K562 (cell line): ENCODE measurements around the gene SETD1B. TPM values are rescaled to one million over a fixed set of nuclear protein-coding genes. Genes with fewer than 3 reads are reported as not detected.

Experiments used
- ATAC-seq: fragments of 200-7000 bp; cut with Tn5 transposase; 3 replicates; pipeline ENCODE4 v1.9.1; 2020; ENCODE audit warnings: moderate library complexity
- BruUV-seq: library from RNA; stranded (reverse); fragments of 400-500 nt; replicated peaks from 2 replicates; lab custom pipeline; 2021; lab: Mats Ljungman, UMichigan
- CTCF ChIA-PET: fragments of 300-600 bp; formaldehyde crosslinking; extraction: SDS; loops from one replicate; lab custom pipeline; 2021; ENCODE audit warnings: low intra/inter-chr PET ratio; lab: Yijun Ruan, JAX
- POLR2A ChIA-PET: fragments of 300-600, 350-650 bp; sonication (Branson Sonifier 250); formaldehyde crosslinking; extraction: SDS; loops from one replicate; lab custom pipeline; 2021; ENCODE audit warnings: antibody characterized with exemption, inconsistent platforms; lab: Yijun Ruan, JAX
- DNase-seq, 4 experiments: peaks; one replicate each; pipeline versions ENCODE4 v3.0.0 to v3.0.0-alpha.2; 2011 to 2018; ENCODE audit warnings: low spot score in 3 of 4, mixed read lengths in 3 of 4; ENCODE audit errors: extremely low read depth in 1 of 4
- FAIRE-seq: peaks from 2 replicates; lab custom pipeline; 2011; peaks lifted over from hg19 to GRCh38; lab: Jason Lieb, UNC
- H2AFZ ChIP-seq: 2 replicates; pipeline ENCODE4 v1.6.0; 2011; ENCODE audit warnings: low read depth, low read length, control low read depth, inconsistent platforms
- H3K27ac ChIP-seq: fragments of 200-600 bp; 3 replicates; pipeline ENCODE4 v1.8.0; 2011; ENCODE audit warnings: low read depth, mild to moderate bottlenecking, control low read depth, inconsistent platforms, low read length, moderate library complexity, mixed read lengths; ENCODE audit errors: extremely low read depth
- H3K27me3 ChIP-seq, 2 experiments: fragments of 300-600 bp in 1 of 2; 2 replicates in 1 of 2; 3 replicates in 1 of 2; pipeline versions ENCODE4 v1.6.0 to v1.8.0; 2011; ENCODE audit warnings: inconsistent platforms in 2 of 2, low read length in 2 of 2, mild to moderate bottlenecking in 1 of 2, mixed read lengths in 1 of 2, moderate library complexity in 1 of 2; ENCODE audit not compliant: control insufficient read depth in 2 of 2, insufficient read depth in 2 of 2
- H3K36me3 ChIP-seq: fragments of 300-600 bp; 3 replicates; pipeline ENCODE4 v1.8.0; 2011; ENCODE audit warnings: mild to moderate bottlenecking, low read length, inconsistent platforms; ENCODE audit not compliant: control insufficient read depth, insufficient read depth
- H3K4me1 ChIP-seq, 2 experiments: fragments of 200-600 bp in 1 of 2; replicated peaks in 1 of 2; 2 replicates in 1 of 2; 3 replicates in 1 of 2; pipeline versions ENCODE4 v1.5.1 to v1.8.0; 2011; ENCODE audit warnings: inconsistent platforms in 2 of 2, low read length in 2 of 2, mild to moderate bottlenecking in 1 of 2, mixed read lengths in 1 of 2, moderate library complexity in 1 of 2; ENCODE audit not compliant: control insufficient read depth in 2 of 2, insufficient read depth in 2 of 2
- H3K4me2 ChIP-seq: 2 replicates; pipeline ENCODE4 v1.6.1; 2011; ENCODE audit warnings: low read length, control low read depth, inconsistent platforms, mixed read lengths; ENCODE audit not compliant: insufficient read depth
- H3K4me3 ChIP-seq: fragments of 200-600 bp; sonication (generic), shearing (Covaris generic); 2 replicates; pipeline ENCODE4 v1.5.1; 2016; ENCODE audit warnings: control low read depth, inconsistent platforms
- H3K79me2 ChIP-seq: fragments of 200-600 bp; 3 replicates; pipeline ENCODE4 v1.8.0; 2011; ENCODE audit warnings: low read length, inconsistent platforms; ENCODE audit not compliant: control insufficient read depth, insufficient read depth
- H3K9ac ChIP-seq, 2 experiments: 2 replicates each; pipeline versions ENCODE4 v1.6.0 to v1.6.1; 2011; ENCODE audit warnings: low read depth in 2 of 2, low read length in 2 of 2, control low read depth in 1 of 2, inconsistent platforms in 1 of 2, mild to moderate bottlenecking in 1 of 2, mixed read lengths in 1 of 2; ENCODE audit not compliant: insufficient read depth in 1 of 2
- H3K9me1 ChIP-seq: one replicate; pipeline ENCODE4 v1.6.0; 2011; ENCODE audit warnings: inconsistent platforms, mild to moderate bottlenecking, low read length, moderate library complexity; ENCODE audit not compliant: control insufficient read depth, insufficient read depth
- H3K9me3 ChIP-seq: replicated peaks from 2 replicates; pipeline ENCODE4 v1.5.1; 2011; ENCODE audit warnings: low read depth, low read length, inconsistent platforms; ENCODE audit not compliant: control insufficient read depth, insufficient read depth
- H4K20me1 ChIP-seq: replicated peaks from 2 replicates; pipeline ENCODE4 v1.6.1; 2011; ENCODE audit warnings: low read length, inconsistent platforms, mixed read lengths; ENCODE audit not compliant: control insufficient read depth, insufficient read depth
- ARNT ChIP-seq, 2 experiments: fragments of 450-650 bp; IDR thresholded peaks; 2 replicates each; pipeline ENCODE4 v1.6.1; 2016; ENCODE audit warnings: mild to moderate bottlenecking in 1 of 2
- BCOR ChIP-seq: fragments of 450-650 bp; IDR thresholded peaks from 2 replicates; pipeline ENCODE4 v1.6.1; 2016
- C11orf30 ChIP-seq: fragments of 450-650 bp; IDR thresholded peaks from 2 replicates; pipeline ENCODE4 v1.6.1; 2016; ENCODE audit warnings: low read depth, mild to moderate bottlenecking
- FOXM1 ChIP-seq, 2 experiments: fragments of 450-650 bp in 1 of 2; sonication (generic) in 1 of 2; formaldehyde crosslinking in 1 of 2; IDR thresholded peaks; 2 replicates each; pipeline versions ENCODE4 v1.6.1 to v1.9.0; 2017 to 2022; ENCODE audit warnings: low read depth in 2 of 2, mild to moderate bottlenecking in 2 of 2, missing genetic modification reagents in 1 of 2, moderate library complexity in 1 of 2
- KDM1A ChIP-seq, 2 experiments: fragments of 450-650 bp; IDR thresholded peaks; 2 replicates each; pipeline ENCODE4 v1.6.1; 2016; ENCODE audit warnings: mild to moderate bottlenecking in 2 of 2
- RBM25 ChIP-seq: fragments of 200-400 bp; formaldehyde crosslinking; IDR thresholded peaks from 2 replicates; pipeline ENCODE4 v1.6.1; 2018; ENCODE audit warnings: low read length, low read depth, moderate library complexity; ENCODE audit not compliant: severe bottlenecking
- TCF3 ChIP-seq: sonication (generic); formaldehyde crosslinking; IDR thresholded peaks from 2 replicates; pipeline ENCODE4 v1.4.0; 2020; ENCODE audit warnings: mild to moderate bottlenecking, missing genetic modification reagents
- ZBTB7A ChIP-seq: IDR thresholded peaks from 2 replicates; pipeline ENCODE4 v1.6.1; 2011; ENCODE audit warnings: low read depth, mild to moderate bottlenecking, low read length, moderate library complexity, borderline replicate concordance; ENCODE audit not compliant: control insufficient read depth
- ZMIZ1 ChIP-seq, 2 experiments: fragments of 150-350 bp in 1 of 2; IDR thresholded peaks; 2 replicates each; pipeline ENCODE4 v1.6.1; 2012 to 2016; ENCODE audit warnings: low read depth in 2 of 2, low read length in 2 of 2, mild to moderate bottlenecking in 1 of 2, moderate library complexity in 1 of 2
- ZNF316 ChIP-seq: fragments of 450-650 bp; IDR thresholded peaks from 2 replicates; pipeline ENCODE4 v1.6.1; 2016
- WGBS: fragments of 100-300 bp; shearing (Covaris generic); methylation state at CpG from one replicate; pipeline ENCODE4 v1.1.6; 2016; ENCODE audit warnings: low coverage, mixed read lengths; ENCODE audit not compliant: insufficient coverage; ENCODE audit errors: missing lambda C conversion rate; 5-methylcytosine and 5-hydroxymethylcytosine counted together
- in situ Hi-C: fragments of 300-500 bp; cut with MboI; formaldehyde crosslinking; loops from 4 replicates; pipeline ENCODE4 v1.15.0; 2018; ENCODE audit warnings: inconsistent platforms, mixed read lengths
- intact Hi-C: fragments of 100-400 bp; cut with micrococcal nuclease; formaldehyde crosslinking; loops from 2 replicates; pipeline ENCODE4 v1.14.2; 2022
- polyA plus RNA-seq, 8 experiments: library from polyadenylated mRNA; depleted of rRNA in 4 of 8; stranded (reverse) in 5 of 8; unstranded in 3 of 8; fragments of >200 nt; fragmentation: Nextera tagmentation in 2 of 8; fragmentation: Illumina TruSeq in 1 of 8; extraction: Ambion mirVana in 2 of 8; extraction: Trizol in 1 of 8; gene quantifications; 2 replicates each; pipeline versions ENCODE4 v1.2.1 to v1.2.3, GENCODE V29; 2011 to 2014; ENCODE audit warnings: inconsistent platforms in 1 of 8, missing spikeins in 1 of 8
- total RNA-seq, 7 experiments: library from RNA; depleted of rRNA in 6 of 7; stranded (reverse); fragments of >200 nt in 6 of 7; fragmentation: Illumina TruSeq in 2 of 7; extraction: Trizol in 2 of 7; gene quantifications; 2 replicates each; pipeline versions ENCODE4 v1.2.1 to v1.2.3, GENCODE V29; 2011 to 2021; ENCODE audit warnings: low replicate concordance in 1 of 7

SETD1B gene
- total and polyA plus RNA-seq, 9 of the 15 experiments (the other 6 are each of a cell fraction or from before 2014, with no cell fraction given): 0.48 to 26.6 (median 2.3) TPM

- Histone ChIP-seq H3K79me2 (no peaks in the 10 kb centered on the region), H3K27me3 (peaks cover 0 to 8% of the 10 kb centered on the region in 2 experiments; a peak in 1 of 5 replicates), H3K4me3 (no peak overlapping the region), H4K20me1 (no peaks in the 10 kb centered on the region), H3K4me1 (peaks cover 8 to 14% of the 10 kb centered on the region in 2 experiments; a peak in 4 of 5 replicates), H3K9me1 (no peaks in the 10 kb centered on the region), H3K4me2 (no peak overlapping the region), H3K9ac (peak overlapping the region in 1 of 2 experiments; percentile 67; a peak in 2 of 4 replicates), H2AFZ (no peak overlapping the region), H3K27ac (no peak overlapping the region), H3K36me3 (no peaks in the 10 kb centered on the region), H3K9me3 (no peaks in the 10 kb centered on the region)
- TF ChIP-seq TCF3 (CRISPR knock-in tag) (no peak), KDM1A (IDR thresholded peaks at IDR 0.05) (peak; percentile 34 to 61; a peak in 2 of 4 replicates), ZBTB7A (peak; percentile 81), ZNF316 (peak; percentile 84), C11orf30 (peak; percentile 55), RBM25 (peak; percentile 60), FOXM1 (IDR thresholded peaks at IDR 0.05; ENCODE audit: low read depth) (no peak), FOXM1 (CRISPR knock-in tag; IDR thresholded peaks at IDR 0.05; ENCODE audit: low read depth) (no peak), ZMIZ1 (IDR thresholded peaks at IDR 0.05; ENCODE audit: low read depth in 2 of 2, low read length in 2 of 2) (no peak), ARNT (IDR thresholded peaks at IDR 0.05) (no peak), BCOR (peak; percentile 75)
- ATAC-seq: peak; percentile 13; the same call in 1 of the 3 replicates
- 41% methylated on average over 9 of the region's 11 CpGs for WGBS
- ChIA-PET CTCF (no interaction called here), POLR2A (no interaction called here)
- BruUV-seq: no TSS peak
- intact Hi-C loops: no loop called here
- no peak for FAIRE-seq
- in situ Hi-C loops: no loop called here
- DNase-seq: peak in 1 of 4 experiments; percentile 24
These were observed 53.8 kb downstream of the SETD1B start for GRCh38 chr12:121857322-121858246.
